Activated T-cell treated with anti-CD3 and anti-CD28 coated beads, Interleukin-2, amount 50 U/mL, for 4 hours (primary cell): ENCODE data around the gene ALDH8A1. TPM values are rescaled to one million over a fixed set of nuclear protein-coding genes. Genes with fewer than 3 reads are reported as not detected.

Source experiments
- ATAC-seq, 2 donors: fragments of 200-7000 bp; cut with Tn5 transposase; one replicate each; pipeline ENCODE4 v1.10.0; 2021
- DNase-seq: peaks from one replicate; pipeline ENCODE4 v3.0.0-alpha.2; 2020
- H3K27me3 Mint-ChIP-seq: one replicate; pipeline ENCODE4 v1.8.0; 2021; ENCODE audit warnings: low read depth, mixed read lengths
- H3K36me3 Mint-ChIP-seq: one replicate; pipeline ENCODE4 v1.8.0; 2022; ENCODE audit warnings: mixed read lengths; ENCODE audit not compliant: insufficient read depth
- H3K4me1 Mint-ChIP-seq: one replicate; pipeline ENCODE4 v1.8.0; 2021; ENCODE audit warnings: low read depth, mixed read lengths
- H3K4me3 Mint-ChIP-seq: one replicate; pipeline ENCODE4 v1.8.0; 2021; ENCODE audit warnings: mild to moderate bottlenecking, moderate library complexity, mixed read lengths
- H3K9me3 Mint-ChIP-seq: one replicate; pipeline ENCODE4 v1.8.0; 2021; ENCODE audit warnings: mixed read lengths
- total RNA-seq, 3 donors: library from RNA; stranded (reverse); gene quantifications; one replicate each; pipeline ENCODE4 v1.2.1, GENCODE V29; 2021

ALDH8A1 gene
- total RNA-seq, 3 donors from 2014 or later: 0.25 to 0.29 TPM; not detected in 1

- H3K36me3 Mint-ChIP-seq: peaks cover 73% of the 10 kb centered on the region
These were observed 14.7 kb upstream of the ALDH8A1 start for GRCh38 chr6:134964451-134965203.

GRCh38 chr6:134962421-134962820, 12.5 kb upstream of the ALDH8A1 start:
- Mint-ChIP-seq H3K4me3 (no peak overlapping the region), H3K4me1 (peaks cover 6% of the 10 kb centered on the region), H3K27me3 (no peaks in the 10 kb centered on the region), H3K36me3 (peaks cover 67% of the 10 kb centered on the region), H3K9me3 (peaks cover 14% of the 10 kb centered on the region)
- ATAC-seq (no peak), DNase-seq (no peak)

More at GRCh38 chr6:134964451-134965203, 14.7 kb upstream of the ALDH8A1 start:
- ATAC-seq: no peak
- Mint-ChIP-seq H3K4me3 (no peak overlapping the region), H3K9me3 (peaks cover 14% of the 10 kb centered on the region), H3K4me1 (peaks cover 5% of the 10 kb centered on the region), H3K27me3 (no peaks in the 10 kb centered on the region)
- DNase-seq: no peak

- Mint-ChIP-seq H3K9me3 (peaks cover 14% of the 10 kb centered on the region), H3K36me3 (peaks cover 60% of the 10 kb centered on the region), H3K27me3 (no peaks in the 10 kb centered on the region), H3K4me3 (no peak overlapping the region), H3K4me1 (peaks cover 13% of the 10 kb centered on the region)
- DNase-seq (no peak), ATAC-seq (peak in 1 of 2 donors; percentile 52)
These were observed 11.5 kb upstream of the ALDH8A1 start for GRCh38 chr6:134961366-134961765.

GRCh38 chr6:134959603-134960002, 9.7 kb upstream of the ALDH8A1 start:
- DNase-seq: no peak
- peaks cover 52% of the 10 kb centered on the region for H3K36me3 Mint-ChIP-seq
- H3K4me1 Mint-ChIP-seq: peaks cover 17% of the 10 kb centered on the region
- peaks cover 14% of the 10 kb centered on the region for H3K9me3 Mint-ChIP-seq
- H3K27me3 Mint-ChIP-seq: no peaks in the 10 kb centered on the region
- ATAC-seq: no peak
- no peak overlapping the region for H3K4me3 Mint-ChIP-seq

- no peak for ATAC-seq
- peaks cover 17% of the 10 kb centered on the region for H3K4me1 Mint-ChIP-seq
These were observed 6.8 kb upstream of the ALDH8A1 start for GRCh38 chr6:134956676-134957075.

GRCh38 chr6:134956032-134956431, 6.1 kb upstream of the ALDH8A1 start:
- ATAC-seq (peak; percentile 70 to 77), DNase-seq (no peak)
- Mint-ChIP-seq H3K4me1 (peaks cover 13% of the 10 kb centered on the region), H3K27me3 (no peaks in the 10 kb centered on the region), H3K9me3 (peaks cover 6% of the 10 kb centered on the region), H3K4me3 (no peak overlapping the region), H3K36me3 (peaks cover 19% of the 10 kb centered on the region)

More at GRCh38 chr6:134956676-134957075, 6.8 kb upstream of the ALDH8A1 start:
- Mint-ChIP-seq H3K27me3 (no peaks in the 10 kb centered on the region), H3K36me3 (peaks cover 26% of the 10 kb centered on the region), H3K9me3 (peaks cover 13% of the 10 kb centered on the region), H3K4me3 (no peak overlapping the region)
- DNase-seq: no peak

- no peak for ATAC-seq
- H3K27me3 Mint-ChIP-seq: no peaks in the 10 kb centered on the region
These were observed 4.5 kb upstream of the ALDH8A1 start for GRCh38 chr6:134954272-134955000.

GRCh38 chr6:134951494-134952263, 1.8 kb upstream of the ALDH8A1 start:
- Mint-ChIP-seq H3K4me3 (no peak overlapping the region), H3K36me3 (no peaks in the 10 kb centered on the region)
- no peak for ATAC-seq

More at GRCh38 chr6:134954272-134955000, 4.5 kb upstream of the ALDH8A1 start:
- H3K4me3 Mint-ChIP-seq: no peak overlapping the region
- DNase-seq: no peak
- peaks cover 8% of the 10 kb centered on the region for H3K36me3 Mint-ChIP-seq
- no peaks in the 10 kb centered on the region for H3K9me3 Mint-ChIP-seq
- H3K4me1 Mint-ChIP-seq: peaks cover 13% of the 10 kb centered on the region

GRCh38 chr6:134950482-134950881, 581 bp upstream of the ALDH8A1 start:
- DNase-seq (no peak), ATAC-seq (no peak)
- no peaks in the 10 kb centered on the region for H3K36me3 Mint-ChIP-seq
- H3K27me3 Mint-ChIP-seq: no peaks in the 10 kb centered on the region
- peaks cover 1% of the 10 kb centered on the region for H3K4me1 Mint-ChIP-seq
- H3K4me3 Mint-ChIP-seq: no peak overlapping the region
- no peaks in the 10 kb centered on the region for H3K9me3 Mint-ChIP-seq

More at GRCh38 chr6:134951494-134952263, 1.8 kb upstream of the ALDH8A1 start:
- Mint-ChIP-seq H3K4me1 (peaks cover 8% of the 10 kb centered on the region), H3K27me3 (no peaks in the 10 kb centered on the region), H3K9me3 (no peaks in the 10 kb centered on the region)
- DNase-seq: no peak

GRCh38 chr6:134948691-134949090, 1.2 kb downstream of the ALDH8A1 start:
- Mint-ChIP-seq H3K27me3 (no peaks in the 10 kb centered on the region), H3K9me3 (no peaks in the 10 kb centered on the region), H3K4me1 (no peaks in the 10 kb centered on the region), H3K4me3 (no peak overlapping the region), H3K36me3 (no peaks in the 10 kb centered on the region)
- ATAC-seq: no peak
- no peak for DNase-seq

GRCh38 chr6:134948142-134948541, 1.8 kb downstream of the ALDH8A1 start:
- Mint-ChIP-seq H3K27me3 (no peaks in the 10 kb centered on the region), H3K4me3 (no peak overlapping the region), H3K9me3 (no peaks in the 10 kb centered on the region), H3K4me1 (no peaks in the 10 kb centered on the region), H3K36me3 (no peaks in the 10 kb centered on the region)
- ATAC-seq (no peak), DNase-seq (no peak)

GRCh38 chr6:134945045-134945444, 4.9 kb downstream of the ALDH8A1 start:
- H3K4me3 Mint-ChIP-seq: no peak overlapping the region
- no peaks in the 10 kb centered on the region for H3K9me3 Mint-ChIP-seq
- H3K4me1 Mint-ChIP-seq: no peaks in the 10 kb centered on the region
- ATAC-seq: no peak
- no peaks in the 10 kb centered on the region for H3K36me3 Mint-ChIP-seq
- no peaks in the 10 kb centered on the region for H3K27me3 Mint-ChIP-seq
- no peak for DNase-seq

GRCh38 chr6:134943522-134944111, 6.3 kb downstream of the ALDH8A1 start:
- H3K4me3 Mint-ChIP-seq: no peak overlapping the region
- H3K4me1 Mint-ChIP-seq: peaks cover 8% of the 10 kb centered on the region
- H3K9me3 Mint-ChIP-seq: no peaks in the 10 kb centered on the region
- no peaks in the 10 kb centered on the region for H3K27me3 Mint-ChIP-seq
- H3K36me3 Mint-ChIP-seq: no peaks in the 10 kb centered on the region
- ATAC-seq (no peak), DNase-seq (no peak)

- H3K36me3 Mint-ChIP-seq: peaks cover 1% of the 10 kb centered on the region
- ATAC-seq (peak; percentile 96), DNase-seq (peak; percentile 50)
- H3K4me1 Mint-ChIP-seq: peaks cover 12% of the 10 kb centered on the region
- no peaks in the 10 kb centered on the region for H3K9me3 Mint-ChIP-seq
- H3K4me3 Mint-ChIP-seq: no peak overlapping the region
- H3K27me3 Mint-ChIP-seq: no peaks in the 10 kb centered on the region
These were observed 11.0 kb downstream of the ALDH8A1 start for GRCh38 chr6:134938896-134939295.
